OCI-LY3 (cell line): ENCODE measurements around the gene APOBEC3F.

Experiments
- EZH2phosphoT487 ChIP-seq: fragments of 200-600 bp; shearing (Covaris generic); IDR thresholded peaks from 2 replicates; pipeline ENCODE4 v1.6.1; 2018; ENCODE audit warnings: antibody characterized with exemption, mixed run types, low read depth
- TF ChIP-seq, protein P1 (sequence below): fragments of 200-600, 300-600 bp; sonication (generic); IDR thresholded peaks from 2 replicates; pipeline ENCODE4 v1.5.1; 2014; ENCODE audit warnings: antibody characterized with exemption, low read length, low read depth

DNA sequence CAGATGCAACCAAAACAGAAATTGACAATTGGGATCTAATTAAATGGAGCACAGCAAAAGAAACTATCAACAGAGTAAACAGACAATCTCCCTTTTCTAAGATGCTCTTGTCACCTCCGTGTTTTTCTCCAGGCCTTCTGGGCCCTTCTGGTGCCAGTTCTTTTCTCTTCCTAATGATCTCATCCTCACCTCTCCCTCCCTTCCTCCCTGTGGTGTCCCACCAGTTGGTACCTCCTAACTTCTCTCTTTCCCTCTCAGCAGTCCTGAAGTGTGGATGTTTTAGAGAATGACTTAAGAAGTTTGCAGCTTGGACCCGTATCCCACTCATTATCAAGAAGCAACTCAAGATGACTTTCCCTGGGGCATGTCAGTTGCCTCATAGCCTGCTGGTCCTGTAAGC lies 62.8 kb downstream of the APOBEC3F start:
- TF ChIP-seq, protein P1, sequence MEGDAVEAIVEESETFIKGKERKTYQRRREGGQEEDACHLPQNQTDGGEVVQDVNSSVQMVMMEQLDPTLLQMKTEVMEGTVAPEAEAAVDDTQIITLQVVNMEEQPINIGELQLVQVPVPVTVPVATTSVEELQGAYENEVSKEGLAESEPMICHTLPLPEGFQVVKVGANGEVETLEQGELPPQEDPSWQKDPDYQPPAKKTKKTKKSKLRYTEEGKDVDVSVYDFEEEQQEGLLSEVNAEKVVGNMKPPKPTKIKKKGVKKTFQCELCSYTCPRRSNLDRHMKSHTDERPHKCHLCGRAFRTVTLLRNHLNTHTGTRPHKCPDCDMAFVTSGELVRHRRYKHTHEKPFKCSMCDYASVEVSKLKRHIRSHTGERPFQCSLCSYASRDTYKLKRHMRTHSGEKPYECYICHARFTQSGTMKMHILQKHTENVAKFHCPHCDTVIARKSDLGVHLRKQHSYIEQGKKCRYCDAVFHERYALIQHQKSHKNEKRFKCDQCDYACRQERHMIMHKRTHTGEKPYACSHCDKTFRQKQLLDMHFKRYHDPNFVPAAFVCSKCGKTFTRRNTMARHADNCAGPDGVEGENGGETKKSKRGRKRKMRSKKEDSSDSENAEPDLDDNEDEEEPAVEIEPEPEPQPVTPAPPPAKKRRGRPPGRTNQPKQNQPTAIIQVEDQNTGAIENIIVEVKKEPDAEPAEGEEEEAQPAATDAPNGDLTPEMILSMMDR = no peak
- no peak for TF ChIP-seq EZH2phosphoT487
